KMS-11 (cell line): ENCODE results near the gene TMEM131.

Experiments
- H2AFZ ChIP-seq: fragments of 200-600 bp; sonication (generic); 2 replicates; pipeline ENCODE4 v1.6.1; 2016; ENCODE audit warnings: antibody characterized with exemption, mixed run types, low read depth
- H3K27ac ChIP-seq: fragments of 200-600 bp; sonication (generic); 2 replicates; pipeline ENCODE4 v1.6.1; 2016; ENCODE audit warnings: mild to moderate bottlenecking, mixed run types
- H3K27me3 ChIP-seq: fragments of 200-600 bp; sonication (generic); 2 replicates; pipeline ENCODE4 v1.6.1; 2017; ENCODE audit warnings: mild to moderate bottlenecking, low read depth, mixed run types, moderate library complexity; ENCODE audit not compliant: insufficient read depth
- H3K36me3 ChIP-seq: fragments of 200-600 bp; sonication (generic); 2 replicates; pipeline ENCODE4 v1.6.1; 2017; ENCODE audit warnings: mild to moderate bottlenecking, mixed run types; ENCODE audit not compliant: insufficient read depth
- H3K4me1 ChIP-seq: fragments of 200-600 bp; sonication (generic); 2 replicates; pipeline ENCODE4 v1.6.1; 2016; ENCODE audit warnings: mild to moderate bottlenecking, low read depth, mixed run types; ENCODE audit not compliant: poor library complexity, severe bottlenecking
- H3K4me2 ChIP-seq: fragments of 200-600 bp; sonication (generic); 2 replicates; pipeline ENCODE4 v1.7.0; 2016; ENCODE audit warnings: mild to moderate bottlenecking, mixed run types
- H3K4me3 ChIP-seq: fragments of 200-600 bp; sonication (generic); IDR thresholded peaks from 2 replicates; pipeline ENCODE4 v1.6.1; 2017; ENCODE audit warnings: low read depth, low read length, mixed read lengths; ENCODE audit not compliant: insufficient read depth
- H3K79me2 ChIP-seq: fragments of 200-600 bp; sonication (generic); 2 replicates; pipeline ENCODE4 v1.6.1; 2016; ENCODE audit warnings: low read depth, mixed run types; ENCODE audit not compliant: insufficient read depth
- H3K9ac ChIP-seq: fragments of 200-600 bp; sonication (generic); 2 replicates; pipeline ENCODE4 v1.6.1; 2016; ENCODE audit warnings: mild to moderate bottlenecking, mixed run types
- H4K20me1 ChIP-seq: fragments of 200-600 bp; sonication (generic); 2 replicates; pipeline ENCODE4 v1.6.1; 2016; ENCODE audit warnings: mild to moderate bottlenecking, mixed run types; ENCODE audit not compliant: insufficient read depth
- TF ChIP-seq, protein P1 (sequence below): fragments of 200-600 bp; sonication (generic); conservative IDR thresholded peaks from 2 replicates; pipeline ENCODE4 v1.6.1; 2017; ENCODE audit warnings: low read depth, mild to moderate bottlenecking, antibody characterized with exemption, low read length, moderate library complexity, mixed read lengths

The TMEM131 gene

DNA sequence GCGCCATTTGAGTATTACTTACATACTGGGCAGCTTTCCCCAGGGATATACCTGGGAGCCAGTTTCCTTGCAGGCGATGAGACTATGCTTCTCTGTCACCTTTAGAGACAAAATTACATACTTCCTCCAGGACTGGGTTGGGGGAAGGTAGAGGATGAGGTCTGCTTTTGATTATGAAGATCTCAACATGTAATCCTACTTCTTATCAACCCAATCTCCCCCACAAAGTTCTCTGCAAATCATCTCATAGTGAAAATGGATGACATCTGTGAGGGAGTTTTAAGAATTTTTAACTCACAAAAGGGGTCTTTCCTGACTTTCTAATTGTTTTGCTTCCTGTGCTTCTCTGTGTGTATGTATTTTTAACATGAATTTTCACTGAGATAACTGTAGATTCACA, 81.9 kb downstream of the TMEM131 start:
- Histone ChIP-seq H3K9ac (no peak overlapping the region), H3K27ac (no peak overlapping the region), H3K4me3 (no peak overlapping the region), H2AFZ (no peak overlapping the region), H4K20me1 (no peaks in the 10 kb centered on the region), H3K79me2 (no peaks in the 10 kb centered on the region), H3K36me3 (no peaks in the 10 kb centered on the region), H3K27me3 (no peaks in the 10 kb centered on the region), H3K4me1 (no peaks in the 10 kb centered on the region), H3K4me2 (no peak overlapping the region)
- TF ChIP-seq, protein P1, sequence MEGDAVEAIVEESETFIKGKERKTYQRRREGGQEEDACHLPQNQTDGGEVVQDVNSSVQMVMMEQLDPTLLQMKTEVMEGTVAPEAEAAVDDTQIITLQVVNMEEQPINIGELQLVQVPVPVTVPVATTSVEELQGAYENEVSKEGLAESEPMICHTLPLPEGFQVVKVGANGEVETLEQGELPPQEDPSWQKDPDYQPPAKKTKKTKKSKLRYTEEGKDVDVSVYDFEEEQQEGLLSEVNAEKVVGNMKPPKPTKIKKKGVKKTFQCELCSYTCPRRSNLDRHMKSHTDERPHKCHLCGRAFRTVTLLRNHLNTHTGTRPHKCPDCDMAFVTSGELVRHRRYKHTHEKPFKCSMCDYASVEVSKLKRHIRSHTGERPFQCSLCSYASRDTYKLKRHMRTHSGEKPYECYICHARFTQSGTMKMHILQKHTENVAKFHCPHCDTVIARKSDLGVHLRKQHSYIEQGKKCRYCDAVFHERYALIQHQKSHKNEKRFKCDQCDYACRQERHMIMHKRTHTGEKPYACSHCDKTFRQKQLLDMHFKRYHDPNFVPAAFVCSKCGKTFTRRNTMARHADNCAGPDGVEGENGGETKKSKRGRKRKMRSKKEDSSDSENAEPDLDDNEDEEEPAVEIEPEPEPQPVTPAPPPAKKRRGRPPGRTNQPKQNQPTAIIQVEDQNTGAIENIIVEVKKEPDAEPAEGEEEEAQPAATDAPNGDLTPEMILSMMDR: no peak

DNA sequence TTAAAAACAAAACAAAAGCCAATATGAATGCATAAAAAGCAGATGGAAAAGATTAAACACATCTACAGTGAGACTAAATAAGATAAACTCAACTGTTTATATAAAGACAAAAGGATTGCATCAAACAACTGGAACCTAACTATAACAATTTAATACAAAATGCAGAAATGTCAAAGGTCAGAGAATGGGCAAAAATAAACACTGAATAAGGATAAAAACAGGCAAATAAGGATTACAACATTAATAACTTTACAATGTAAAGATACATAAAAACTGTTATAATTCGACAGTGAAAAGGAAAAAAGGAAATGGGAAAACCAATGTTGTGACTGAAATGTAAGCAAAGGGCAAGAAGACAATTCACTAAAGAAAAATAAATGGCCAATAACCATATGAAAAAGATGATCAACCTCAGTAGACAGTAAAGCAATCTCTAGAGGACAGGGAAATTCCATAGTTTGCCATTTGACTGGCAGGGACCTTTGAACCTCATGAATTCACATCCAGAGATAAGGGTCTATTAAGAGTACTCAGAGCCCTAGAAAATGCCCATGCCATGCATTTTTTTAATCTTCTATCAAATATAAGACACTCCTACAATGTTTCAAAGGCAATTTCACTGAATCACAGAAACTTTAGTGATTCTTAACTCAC, 83.7 kb downstream of the TMEM131 start:
- no peak overlapping the region for H3K9ac ChIP-seq
- H3K27ac ChIP-seq: no peak overlapping the region

DNA sequence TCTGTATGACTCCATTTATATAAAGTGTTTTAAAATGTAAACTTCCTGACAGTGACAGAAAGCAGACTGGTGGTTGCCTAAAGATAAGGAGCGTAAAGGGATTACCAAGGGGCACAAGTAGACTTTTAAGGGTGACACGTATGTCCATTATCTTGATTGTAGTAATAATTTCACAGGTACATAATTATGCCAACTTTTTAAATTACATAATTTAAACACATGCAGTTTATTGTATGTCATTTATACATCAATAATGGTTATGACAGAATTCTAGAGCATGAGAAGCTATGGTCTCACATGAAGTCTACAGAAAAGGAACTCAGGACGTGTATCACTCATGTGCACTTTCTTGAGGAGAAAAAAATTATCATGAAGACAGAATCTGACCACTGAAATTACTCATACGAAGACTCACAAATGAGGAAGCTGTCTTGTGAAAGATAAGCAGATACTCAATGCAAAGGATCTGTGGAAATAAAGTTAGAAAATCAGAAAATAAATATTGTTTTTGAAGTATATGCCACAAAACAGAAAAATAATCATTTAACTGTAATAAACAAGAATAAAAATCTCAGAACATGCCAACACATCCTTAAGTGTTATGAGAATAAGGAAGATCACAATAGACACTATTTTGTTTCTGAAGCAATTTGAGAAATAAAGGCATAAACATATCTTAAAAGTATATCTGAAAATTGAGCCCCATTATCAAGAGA, 84.4 kb downstream of the TMEM131 start:
- H3K27me3 ChIP-seq: no peaks in the 10 kb centered on the region
- H3K79me2 ChIP-seq: no peaks in the 10 kb centered on the region
- H2AFZ ChIP-seq: no peak overlapping the region
- H3K9ac ChIP-seq: no peak overlapping the region
- no peaks in the 10 kb centered on the region for H3K4me1 ChIP-seq
- TF ChIP-seq, protein P1: no peak
- H4K20me1 ChIP-seq: no peaks in the 10 kb centered on the region
- no peak overlapping the region for H3K4me3 ChIP-seq
- no peak overlapping the region for H3K27ac ChIP-seq
- no peaks in the 10 kb centered on the region for H3K36me3 ChIP-seq
- H3K4me2 ChIP-seq: no peak overlapping the region

More for the DNA sequence above, 83.7 kb downstream of the TMEM131 start:
- Histone ChIP-seq H2AFZ (no peak overlapping the region), H3K4me1 (no peaks in the 10 kb centered on the region), H4K20me1 (no peaks in the 10 kb centered on the region), H3K4me2 (no peak overlapping the region), H3K27me3 (no peaks in the 10 kb centered on the region), H3K79me2 (no peaks in the 10 kb centered on the region), H3K4me3 (no peak overlapping the region), H3K36me3 (no peaks in the 10 kb centered on the region)
- TF ChIP-seq, protein P1: no peak

DNA sequence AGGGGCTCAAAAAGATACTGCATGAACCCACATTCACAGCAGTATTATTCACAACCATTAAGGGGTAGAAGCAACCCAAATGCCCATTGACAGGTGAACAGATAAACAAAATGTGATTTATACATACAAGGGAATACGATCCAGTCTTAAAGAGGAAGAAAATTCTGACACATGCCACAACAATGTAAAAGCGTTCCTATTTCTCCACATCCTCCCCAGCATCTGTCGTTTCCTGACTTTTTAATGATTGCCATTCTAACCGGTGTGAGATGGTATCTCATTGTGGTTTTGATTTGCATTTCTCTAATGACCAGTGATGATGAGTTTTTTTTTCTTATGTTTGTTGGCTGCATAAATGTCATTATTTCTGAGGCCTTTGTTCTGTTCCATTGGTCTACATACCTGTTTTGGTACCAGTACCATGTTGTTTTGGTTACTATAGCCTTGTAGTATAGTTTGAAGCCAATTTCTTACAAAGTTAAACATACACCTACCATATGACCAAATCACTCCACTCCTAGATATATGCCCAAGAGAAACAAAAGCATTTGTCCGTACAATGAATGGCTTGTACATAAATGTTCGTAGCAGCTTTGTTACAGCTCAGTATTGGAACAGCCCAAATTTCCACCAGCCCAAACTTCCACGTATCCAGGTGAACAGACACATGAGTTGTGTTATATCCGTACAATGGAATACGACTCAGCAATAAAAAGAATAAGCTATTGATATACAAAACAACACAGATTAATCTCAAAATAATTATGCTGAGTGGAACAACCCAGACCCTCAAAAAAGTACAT, 85.1 kb downstream of the TMEM131 start:
- Histone ChIP-seq H3K79me2 (no peaks in the 10 kb centered on the region), H3K4me2 (no peak overlapping the region), H3K9ac (no peak overlapping the region), H3K27ac (no peak overlapping the region), H3K36me3 (no peaks in the 10 kb centered on the region), H3K4me3 (no peak overlapping the region), H2AFZ (no peak overlapping the region), H4K20me1 (no peaks in the 10 kb centered on the region), H3K27me3 (no peaks in the 10 kb centered on the region), H3K4me1 (no peaks in the 10 kb centered on the region)
- TF ChIP-seq, protein P1: no peak
